Endothelial cell of umbilical vein (primary cell): ENCODE data around the gene APBB1. TPM values are rescaled to one million over a fixed set of nuclear protein-coding genes. Genes with fewer than 3 reads are reported as not detected.

ENCODE experiments used
- BruUV-seq: library from RNA; stranded (reverse); fragments of 400-500 nt; replicated peaks from 2 replicates; lab custom pipeline; 2021; lab: Mats Ljungman, UMichigan
- CTCF ChIA-PET: fragments of 300-600, 350-600 bp; sonication (Branson Sonifier 250); formaldehyde crosslinking; loops from one replicate; lab custom pipeline; 2021; ENCODE audit warnings: antibody characterized with exemption, inconsistent platforms; lab: Charles Lee
- POLR2A ChIA-PET: fragments of 300-600, 350-600 bp; sonication (Branson Sonifier 250); formaldehyde crosslinking; loops from one replicate; lab custom pipeline; 2021; ENCODE audit warnings: antibody characterized with exemption, inconsistent platforms; lab: Charles Lee
- DNase-seq: peaks from one replicate; pipeline ENCODE4 v3.0.0-alpha.2; 2011; ENCODE audit warnings: low read depth, low spot score
- FAIRE-seq: peaks from 2 replicates; lab custom pipeline; 2011; peaks lifted over from hg19 to GRCh38; lab: Jason Lieb, UNC
- H2AFZ ChIP-seq: 2 replicates; pipeline ENCODE4 v1.6.0; 2012; ENCODE audit warnings: low read depth, low read length, control low read depth, inconsistent platforms
- H3K27ac ChIP-seq: 2 replicates; pipeline ENCODE4 v1.5.1; 2011; ENCODE audit warnings: low read depth, mild to moderate bottlenecking, control low read depth, low read length, moderate library complexity; ENCODE audit not compliant: insufficient read depth
- H3K27me3 ChIP-seq, 2 experiments: 2 replicates each; pipeline versions ENCODE4 v1.6.0 to v1.6.1; 2011; ENCODE audit warnings: low read length in 2 of 2, mixed read lengths in 1 of 2; ENCODE audit not compliant: control insufficient read depth in 2 of 2, insufficient read depth in 2 of 2
- H3K36me3 ChIP-seq, 2 experiments: 2 replicates in 1 of 2; 3 replicates in 1 of 2; pipeline ENCODE4 v1.5.1; 2011; ENCODE audit warnings: low read length in 2 of 2, mild to moderate bottlenecking in 1 of 2, moderate library complexity in 1 of 2; ENCODE audit not compliant: control insufficient read depth in 2 of 2, insufficient read depth in 2 of 2; ENCODE audit errors: extremely low read depth in 1 of 2
- H3K4me1 ChIP-seq: 3 replicates; pipeline ENCODE4 v1.5.1; 2011; ENCODE audit warnings: mild to moderate bottlenecking, low read length; ENCODE audit not compliant: control insufficient read depth, insufficient read depth; ENCODE audit errors: extremely low read depth
- H3K4me2 ChIP-seq: 2 replicates; pipeline ENCODE4 v1.6.1; 2011; ENCODE audit warnings: low read length, control low read depth, mixed read lengths; ENCODE audit not compliant: insufficient read depth
- H3K4me3 ChIP-seq, 3 experiments: fragments of 200-600 bp in 1 of 3; sonication (generic), shearing (Covaris generic) in 1 of 3; replicated peaks in 1 of 3; 2 replicates each; pipeline ENCODE4 v1.5.1; 2011 to 2016; ENCODE audit warnings: control low read depth in 3 of 3, low read length in 3 of 3, mild to moderate bottlenecking in 2 of 3, inconsistent platforms in 1 of 3, low read depth in 1 of 3, moderate library complexity in 1 of 3; ENCODE audit not compliant: insufficient read depth in 1 of 3
- H3K79me2 ChIP-seq: 2 replicates; pipeline ENCODE4 v1.6.0; 2012; ENCODE audit warnings: low read length, inconsistent platforms; ENCODE audit not compliant: control insufficient read depth, insufficient read depth
- H3K9ac ChIP-seq: replicated peaks from 2 replicates; pipeline ENCODE3; 2011; ENCODE audit warnings: low read length, control low read depth; ENCODE audit not compliant: insufficient read depth; ENCODE audit errors: extremely low read depth
- H3K9me1 ChIP-seq: replicated peaks from 3 replicates; pipeline ENCODE4 v1.6.0; 2011; ENCODE audit warnings: mild to moderate bottlenecking, low read length; ENCODE audit not compliant: control insufficient read depth, insufficient read depth; ENCODE audit errors: extremely low read depth
- H3K9me3 ChIP-seq: replicated peaks from 2 replicates; pipeline ENCODE4 v1.5.1; 2012; ENCODE audit warnings: low read length, inconsistent platforms; ENCODE audit not compliant: control insufficient read depth, insufficient read depth
- H4K20me1 ChIP-seq: replicated peaks from 2 replicates; pipeline ENCODE3; 2011; ENCODE audit warnings: mild to moderate bottlenecking, low read length; ENCODE audit not compliant: control insufficient read depth, insufficient read depth; ENCODE audit errors: extremely low read depth
- EZH2 ChIP-seq: IDR thresholded peaks from 2 replicates; pipeline ENCODE4 v1.6.1; 2012; ENCODE audit warnings: borderline replicate concordance, low read depth, mild to moderate bottlenecking, moderate library complexity, low read length, inconsistent platforms; ENCODE audit not compliant: severe bottlenecking
- FOS ChIP-seq: IDR thresholded peaks from 2 replicates; pipeline ENCODE4 v1.6.1; 2011; ENCODE audit warnings: mild to moderate bottlenecking, low read length, moderate library complexity, borderline replicate concordance; ENCODE audit not compliant: insufficient read depth
- GATA2 ChIP-seq: IDR thresholded peaks from 2 replicates; pipeline ENCODE4 v1.7.0; 2011; ENCODE audit warnings: low read depth, mild to moderate bottlenecking, moderate library complexity, mixed read lengths, low read length; ENCODE audit not compliant: insufficient read length, insufficient read depth
- JUN ChIP-seq: IDR thresholded peaks from 2 replicates; pipeline ENCODE4 v1.6.1; 2011; ENCODE audit warnings: borderline replicate concordance, low read depth; ENCODE audit not compliant: insufficient read length, insufficient read depth
- MYC ChIP-seq: IDR thresholded peaks from one replicate; pipeline ENCODE4 v1.6.1; 2011; ENCODE audit warnings: mild to moderate bottlenecking, low read depth, low read length
- POLR2A ChIP-seq: IDR thresholded peaks from 2 replicates; pipeline ENCODE4 v1.6.1; 2012; ENCODE audit warnings: low read depth, mild to moderate bottlenecking, control low read depth, low read length
- POLR2AphosphoS5 ChIP-seq: IDR thresholded peaks from 2 replicates; pipeline ENCODE4 v1.6.1; 2012; ENCODE audit warnings: low read depth, mild to moderate bottlenecking, control low read depth, low read length, moderate library complexity; ENCODE audit not compliant: insufficient read depth
- dilution Hi-C: fragments of 300-500 bp; cut with MboI; formaldehyde crosslinking; loops from one replicate; pipeline ENCODE4 v1.15.0; 2019; ENCODE audit warnings: low sequenced_read_pairs; ENCODE audit not compliant: extremely low pct_ligation_motif_present
- intact Hi-C: fragments of 100-400 bp; cut with micrococcal nuclease; formaldehyde crosslinking; loops from one replicate; pipeline ENCODE4 v1.10.0; 2022
- polyA plus RNA-seq, 4 experiments: library from polyadenylated mRNA; depleted of rRNA in 3 of 4; stranded (reverse) in 3 of 4; unstranded in 1 of 4; fragments of >200 nt; gene quantifications; 2 replicates each; pipeline versions ENCODE4 v1.2.1 to v1.2.3, GENCODE V29; 2011 to 2012; ENCODE audit warnings: missing spikeins in 1 of 4
- total RNA-seq: library from RNA; stranded (reverse); gene quantifications from 2 replicates; pipeline ENCODE4 v1.2.3, GENCODE V29; 2021
- TF ChIP-seq, protein P1 (sequence below): IDR thresholded peaks from 2 replicates; pipeline ENCODE4 v1.6.1; 2011; ENCODE audit not compliant: insufficient read depth, insufficient read length
- TF ChIP-seq, protein P2 (sequence below), 2 donors: IDR thresholded peaks; 1 replicate in 1 of 2; 2 replicates in 1 of 2; pipeline ENCODE4 v1.5.1; 2011; ENCODE audit warnings: low read length in 2 of 2, mild to moderate bottlenecking in 2 of 2, moderate library complexity in 2 of 2, control low read depth in 1 of 2, inconsistent platforms in 1 of 2, low read depth in 1 of 2; ENCODE audit not compliant: insufficient read depth in 1 of 2; ENCODE audit errors: extremely low read depth in 1 of 2

The APBB1 gene
- total and polyA plus RNA-seq, 2 donors (not counting 3 experiments of a cell fraction or from before 2014, with no cell fraction given) = 48.0 to 63.5 TPM

DNA sequence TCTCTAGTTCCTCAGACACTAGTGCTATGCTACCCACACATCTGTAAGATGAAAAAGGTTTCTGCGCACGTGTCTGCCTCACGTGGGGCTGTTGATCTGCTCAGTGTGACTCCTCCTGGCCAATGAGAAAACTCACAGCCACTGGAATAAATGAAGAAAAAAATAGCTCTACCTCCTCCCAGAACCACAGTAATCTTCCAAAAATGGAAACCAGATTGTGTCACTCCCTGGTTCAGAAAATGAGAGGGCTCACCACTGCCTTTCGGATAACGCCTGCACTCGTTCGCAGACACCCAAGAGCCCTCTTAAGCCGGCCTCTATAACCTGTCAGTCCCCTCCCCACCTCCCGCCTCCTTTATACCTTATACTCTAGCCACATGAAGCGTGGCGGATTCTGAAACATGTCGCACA lies 5.1 kb downstream of the APBB1 start:
- intact Hi-C loops = no loop called here
- peaks cover 4% of the 10 kb centered on the region for H3K4me1 ChIP-seq
- H3K4me3 ChIP-seq = no peak overlapping the region
- no peaks in the 10 kb centered on the region for H3K9me1 ChIP-seq
- H2AFZ ChIP-seq = no peak overlapping the region
- no peaks in the 10 kb centered on the region for H3K27me3 ChIP-seq
- DNase-seq = no peak
- TF ChIP-seq, protein P1, sequence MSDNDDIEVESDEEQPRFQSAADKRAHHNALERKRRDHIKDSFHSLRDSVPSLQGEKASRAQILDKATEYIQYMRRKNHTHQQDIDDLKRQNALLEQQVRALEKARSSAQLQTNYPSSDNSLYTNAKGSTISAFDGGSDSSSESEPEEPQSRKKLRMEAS = no peak
- no peak for TF ChIP-seq JUN
- TF ChIP-seq, protein P2, sequence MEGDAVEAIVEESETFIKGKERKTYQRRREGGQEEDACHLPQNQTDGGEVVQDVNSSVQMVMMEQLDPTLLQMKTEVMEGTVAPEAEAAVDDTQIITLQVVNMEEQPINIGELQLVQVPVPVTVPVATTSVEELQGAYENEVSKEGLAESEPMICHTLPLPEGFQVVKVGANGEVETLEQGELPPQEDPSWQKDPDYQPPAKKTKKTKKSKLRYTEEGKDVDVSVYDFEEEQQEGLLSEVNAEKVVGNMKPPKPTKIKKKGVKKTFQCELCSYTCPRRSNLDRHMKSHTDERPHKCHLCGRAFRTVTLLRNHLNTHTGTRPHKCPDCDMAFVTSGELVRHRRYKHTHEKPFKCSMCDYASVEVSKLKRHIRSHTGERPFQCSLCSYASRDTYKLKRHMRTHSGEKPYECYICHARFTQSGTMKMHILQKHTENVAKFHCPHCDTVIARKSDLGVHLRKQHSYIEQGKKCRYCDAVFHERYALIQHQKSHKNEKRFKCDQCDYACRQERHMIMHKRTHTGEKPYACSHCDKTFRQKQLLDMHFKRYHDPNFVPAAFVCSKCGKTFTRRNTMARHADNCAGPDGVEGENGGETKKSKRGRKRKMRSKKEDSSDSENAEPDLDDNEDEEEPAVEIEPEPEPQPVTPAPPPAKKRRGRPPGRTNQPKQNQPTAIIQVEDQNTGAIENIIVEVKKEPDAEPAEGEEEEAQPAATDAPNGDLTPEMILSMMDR (IDR thresholded peaks at IDR 0.05; ENCODE audit: extremely low read depth in 1 of 2, insufficient read depth in 1 of 2, low read depth in 1 of 2, low read length in 2 of 2) = no peak
- TF ChIP-seq POLR2A = no peak
- TF ChIP-seq EZH2 = no peak
- no peak for TF ChIP-seq FOS
- no peak for TF ChIP-seq POLR2AphosphoS5
- TF ChIP-seq MYC = no peak
- TF ChIP-seq GATA2 = no peak
- dilution Hi-C loops = no loop called here
- H3K27ac ChIP-seq = no peak overlapping the region
- ChIA-PET CTCF (interaction anchor here (0.8 to 1.3 kb wide), 3 partner anchors 11 to 35 kb away, joined by 3 to 8 read pairs (median 4); no protein-coding TSS in a partner anchor), POLR2A (no interaction called here)
- no peaks in the 10 kb centered on the region for H3K9me3 ChIP-seq
- no peak for FAIRE-seq
- H3K36me3 ChIP-seq = peaks cover 0 to 10% of the 10 kb centered on the region in 2 experiments
- H3K4me2 ChIP-seq = no peak overlapping the region
- H3K9ac ChIP-seq = no peak overlapping the region
- no peaks in the 10 kb centered on the region for H4K20me1 ChIP-seq
- H3K79me2 ChIP-seq = no peaks in the 10 kb centered on the region
- no TSS peak for BruUV-seq
